HG03280 (cell line): ENCODE data around the gene KLHL14.
A peak's percentile ranks its signal among the peaks of the same experiment; 100 is the strongest.

Experiments used
- ATAC-seq: cut with Tn5 transposase; IDR thresholded peaks from one replicate; pipeline ENCODE4 v1.9.1; 2021; ENCODE audit warnings: mild to moderate bottlenecking, moderate library complexity; ENCODE audit not compliant: unreplicated experiment

The KLHL14 gene

DNA sequence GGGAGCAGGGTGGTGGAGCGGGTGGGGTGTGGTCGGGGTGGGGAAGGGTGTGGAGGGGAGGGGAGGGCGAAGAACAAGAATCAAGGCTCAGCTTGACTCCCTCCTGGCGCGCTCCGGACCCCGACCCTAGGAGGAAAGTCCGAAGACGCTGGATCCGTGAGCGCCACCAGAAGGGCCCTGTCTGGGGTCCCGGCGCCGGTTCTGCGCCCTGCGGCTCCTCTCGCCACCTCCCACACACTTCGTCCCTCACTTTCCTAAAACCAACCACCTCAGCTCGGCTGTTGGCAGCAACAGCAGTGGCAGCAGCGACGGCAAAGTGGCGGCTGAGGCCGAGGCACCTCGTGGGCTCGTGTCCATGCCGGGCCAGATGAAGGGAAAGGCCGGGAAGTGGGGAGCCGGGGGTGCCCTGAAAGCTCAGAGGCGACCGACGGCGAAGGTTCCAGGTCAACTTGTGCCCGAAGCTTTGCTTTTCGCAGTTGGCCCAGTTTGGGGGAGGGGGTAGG, 2.1 kb downstream of the KLHL14 start:
- ATAC-seq, result no peak

DNA sequence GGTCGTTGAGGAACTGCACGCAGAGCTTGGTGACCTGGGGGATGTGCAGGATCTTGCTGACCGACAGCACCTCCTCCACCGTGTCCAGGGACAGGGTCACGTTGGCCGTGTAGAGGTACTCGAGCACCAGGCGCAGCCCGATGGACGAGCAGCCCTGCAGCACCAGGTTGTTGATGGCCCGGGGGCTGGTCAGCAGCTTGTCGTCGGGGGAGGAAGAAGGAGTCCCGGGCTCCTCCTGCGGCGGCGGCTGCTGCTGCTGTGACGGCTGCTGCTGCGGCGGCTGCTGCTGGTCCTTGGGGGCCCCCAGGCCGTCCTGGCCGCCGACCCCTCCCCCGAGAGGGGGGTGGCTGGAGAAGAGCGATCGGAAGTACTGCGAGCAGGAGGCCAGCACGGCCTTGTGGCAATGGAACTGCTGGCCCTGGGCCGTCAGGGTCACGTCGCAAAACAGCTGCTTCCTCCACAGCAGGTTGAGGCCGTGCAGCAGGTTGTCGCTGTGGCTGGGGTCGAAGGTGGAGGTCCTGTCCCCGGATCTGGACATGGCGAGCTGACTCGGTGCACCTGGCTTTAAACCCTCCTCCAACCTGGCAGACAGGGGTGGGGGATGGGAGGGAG, 2.7 kb downstream of the KLHL14 start:
- no peak for ATAC-seq

DNA sequence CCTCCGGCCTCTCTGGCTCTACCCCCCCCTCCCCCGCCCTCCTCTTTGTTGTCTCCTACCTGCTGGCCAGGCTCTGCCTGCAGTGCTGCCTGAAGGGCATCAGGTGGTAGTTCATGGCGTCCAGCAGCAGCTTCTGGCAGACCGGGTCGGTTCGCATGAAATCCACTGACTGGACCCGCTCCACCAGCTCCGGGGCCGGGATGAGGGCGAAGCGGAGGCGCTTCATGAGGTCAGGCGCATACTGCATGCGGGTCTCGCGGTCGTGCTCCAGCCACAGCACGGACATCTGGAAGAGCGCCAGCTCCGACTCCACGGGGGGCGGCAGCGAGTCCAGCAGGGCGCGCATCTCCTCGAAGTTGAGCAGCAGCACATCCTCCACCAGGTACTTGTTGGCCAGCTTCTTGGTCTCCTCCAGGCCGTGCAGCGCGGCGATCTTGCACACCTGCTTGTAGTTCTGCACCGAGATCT, 3.2 kb downstream of the KLHL14 start:
- no peak for ATAC-seq

DNA sequence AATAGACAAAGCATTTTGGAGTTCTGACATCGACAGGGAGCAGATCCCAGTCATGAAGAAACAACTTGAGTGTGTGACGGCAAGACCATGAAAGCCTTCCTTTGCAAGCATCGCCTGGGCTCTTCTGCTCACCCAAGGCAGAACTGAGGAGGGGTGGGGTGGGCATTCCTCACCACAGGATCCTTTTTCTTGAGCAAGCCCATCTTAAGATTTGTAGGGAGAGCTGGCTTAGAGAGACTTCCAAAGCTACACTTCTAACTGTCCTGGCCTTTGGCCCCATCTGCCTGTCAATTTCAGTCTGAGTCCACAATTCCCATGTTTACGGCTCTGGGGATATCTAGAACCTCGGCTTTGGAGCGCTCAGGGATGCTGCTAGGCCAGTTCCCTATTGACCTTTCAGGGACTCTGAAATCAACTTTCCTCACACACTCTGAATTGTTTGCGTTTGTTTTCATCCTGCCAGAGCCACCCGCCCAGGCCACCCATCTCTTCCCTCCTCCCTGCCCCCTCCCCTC, 3.7 kb downstream of the KLHL14 start:
- no peak for ATAC-seq

DNA sequence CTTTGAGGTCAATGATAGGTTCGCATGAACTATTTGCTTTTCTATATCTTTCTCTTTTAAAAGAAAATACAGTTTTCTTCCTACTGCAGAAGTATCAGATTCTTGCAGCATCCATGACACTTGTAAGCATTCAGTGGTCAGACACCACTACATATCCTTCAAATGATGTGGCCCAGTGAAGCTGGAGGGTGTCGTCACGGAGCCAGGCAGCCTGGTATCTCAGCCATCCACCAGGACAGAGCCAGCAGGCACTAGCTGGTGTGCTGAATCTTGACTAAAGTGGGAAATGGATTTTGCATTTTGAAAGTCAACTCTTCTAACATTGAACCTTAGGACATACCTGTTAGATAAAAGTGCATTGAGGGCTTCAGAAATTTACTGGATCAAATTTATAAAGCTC, 5.4 kb downstream of the KLHL14 start:
- no peak for ATAC-seq

DNA sequence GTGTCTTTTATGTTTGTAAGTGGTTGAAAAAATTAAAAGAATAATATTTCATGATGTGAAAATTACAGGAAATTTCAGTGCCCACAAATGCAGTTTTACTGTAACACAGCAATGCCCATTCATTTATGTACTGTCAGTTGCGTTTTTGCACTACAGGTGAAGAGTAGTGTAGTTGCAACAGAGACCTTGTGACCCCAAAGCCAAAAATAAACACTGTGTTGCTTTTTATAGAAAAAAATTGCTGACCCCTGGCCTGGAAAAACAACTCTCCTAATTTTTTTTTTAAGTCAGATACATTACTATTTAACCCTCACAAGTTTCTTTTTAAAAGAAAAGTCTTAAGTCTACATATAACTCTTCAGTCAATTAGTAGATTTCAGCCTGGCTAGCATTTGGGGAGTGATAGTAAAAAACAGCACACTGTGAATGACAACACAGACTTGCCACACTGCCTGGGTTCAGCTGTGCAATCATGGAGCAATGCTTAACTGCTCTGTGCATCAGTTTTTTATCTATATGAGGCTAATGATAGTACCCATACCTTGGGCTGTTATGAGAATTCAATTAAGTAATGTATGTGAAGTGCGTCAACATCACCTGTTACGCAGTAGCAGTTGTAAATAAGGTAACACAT, 8.1 kb downstream of the KLHL14 start:
- ATAC-seq, result no peak

DNA sequence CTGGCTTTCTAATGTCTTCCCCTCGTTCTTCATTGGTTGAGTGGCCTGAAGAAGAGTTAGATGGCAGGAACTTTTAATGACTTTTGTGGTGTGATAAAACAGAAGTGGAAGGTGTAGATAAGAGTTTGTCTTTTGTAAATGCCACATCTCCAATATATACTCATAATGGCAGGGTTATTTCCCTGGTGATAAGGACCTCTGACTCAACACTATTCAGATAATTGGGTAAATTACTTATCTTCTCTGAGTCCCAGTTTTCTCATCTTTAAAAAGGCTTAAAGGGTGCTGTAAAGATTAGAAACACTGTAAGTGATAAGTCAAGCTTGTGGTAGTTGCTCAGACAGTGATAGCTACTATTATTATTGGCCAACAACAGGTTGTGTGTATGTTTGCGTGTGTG, 9.5 kb downstream of the KLHL14 start:
- no peak for ATAC-seq

DNA sequence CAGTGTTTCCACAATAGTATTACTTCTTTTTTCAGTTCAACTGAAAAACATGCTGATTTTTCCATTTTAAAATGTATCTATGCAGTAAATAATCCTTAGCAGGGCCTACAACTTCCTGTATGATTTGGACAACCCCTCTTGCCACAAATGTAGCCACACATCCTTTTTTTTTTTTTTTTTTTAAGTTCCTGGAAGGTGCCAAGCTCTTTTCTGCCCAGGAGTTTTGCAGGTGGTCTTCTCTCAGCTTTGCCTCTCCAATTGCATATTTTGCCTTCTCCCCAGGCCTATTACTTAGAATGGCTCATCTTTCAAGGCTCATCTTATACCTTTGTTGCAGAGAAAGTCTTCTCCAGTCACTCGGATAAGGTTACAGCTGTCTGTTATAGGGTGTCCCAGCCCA, 11.6 kb downstream of the KLHL14 start:
- ATAC-seq, result no peak

DNA sequence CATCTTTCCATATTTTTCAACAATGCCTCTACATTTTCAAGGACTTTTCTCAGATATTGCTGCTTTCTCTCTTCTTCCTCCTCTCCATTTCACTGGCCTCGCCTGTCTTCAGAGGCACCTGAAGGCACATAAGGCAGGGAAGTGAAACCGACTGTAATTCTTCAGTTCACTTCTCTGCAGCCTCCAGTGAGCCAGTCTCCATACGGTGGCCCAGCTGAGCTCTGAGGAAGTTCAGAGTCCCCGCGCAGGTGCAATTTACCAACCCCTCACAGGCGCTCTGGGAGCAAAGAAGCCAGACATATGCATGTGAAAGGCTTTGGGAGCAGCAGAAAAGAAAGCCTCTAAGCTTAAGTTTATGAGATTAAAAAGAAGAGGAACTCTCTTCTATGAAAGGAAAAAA, 12.4 kb downstream of the KLHL14 start:
- peak; percentile 98 for ATAC-seq

DNA sequence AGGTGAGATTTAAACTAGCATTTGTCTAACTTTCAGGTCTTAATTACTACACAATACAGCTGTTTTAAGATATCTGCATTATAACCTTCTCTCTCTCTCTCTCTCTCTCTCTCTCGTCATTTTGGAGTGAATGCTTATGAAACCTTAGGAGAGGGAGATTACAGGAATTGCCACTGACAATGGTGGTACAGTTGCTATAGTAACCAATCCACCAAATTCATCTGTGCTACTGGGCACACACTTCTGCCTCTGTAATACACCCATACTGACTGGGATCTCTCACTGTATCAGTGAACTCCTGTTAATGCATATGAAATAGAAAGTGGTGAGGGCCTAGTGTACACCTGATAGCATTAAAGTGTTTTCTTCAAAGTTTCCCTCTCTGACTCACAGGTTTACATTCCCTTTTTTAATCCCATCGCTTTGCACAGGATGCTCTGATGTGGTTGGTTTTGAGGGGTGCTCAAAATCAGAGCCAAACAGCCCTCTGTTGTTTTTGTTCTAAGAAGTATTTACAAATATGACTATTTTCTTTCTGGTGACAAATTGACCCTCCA, 13.1 kb downstream of the KLHL14 start:
- ATAC-seq, result no peak

DNA sequence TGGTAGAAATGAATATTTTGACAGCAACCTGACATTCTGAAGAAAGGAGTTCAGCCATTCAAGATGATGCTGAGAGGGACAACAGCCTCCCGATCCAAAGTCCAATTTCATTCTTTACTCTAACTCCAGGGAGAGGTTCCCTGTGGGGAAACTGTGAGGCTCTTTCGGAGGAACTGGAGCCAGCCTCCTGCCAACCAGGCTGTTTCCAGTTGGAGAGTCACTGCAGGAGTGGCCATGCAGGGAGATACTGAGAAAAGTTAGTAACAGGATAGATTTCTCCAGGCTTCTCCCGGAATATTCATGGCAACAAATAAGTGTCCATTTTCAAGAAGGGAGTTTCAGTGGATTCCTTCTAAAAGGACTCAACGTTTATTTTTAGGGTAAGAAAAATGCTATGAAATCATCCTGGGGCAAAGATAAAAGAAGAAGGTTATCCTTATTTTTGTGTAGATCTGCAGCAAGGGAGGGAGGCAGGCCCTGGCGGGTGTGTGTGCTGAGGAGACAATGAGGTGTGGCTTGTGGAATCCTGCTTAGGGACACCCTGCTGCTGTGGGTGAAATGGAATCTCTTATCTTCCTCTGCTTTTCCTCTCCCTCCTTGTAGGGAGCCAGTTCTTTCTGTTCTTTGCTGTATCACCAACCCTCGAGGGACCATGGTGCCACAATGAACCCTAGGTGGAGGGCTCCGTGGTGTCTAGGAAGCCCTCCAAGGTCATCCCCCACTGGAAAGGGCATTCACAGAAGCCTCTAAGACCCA, 18.1 kb downstream of the KLHL14 start:
- ATAC-seq, result no peak

DNA sequence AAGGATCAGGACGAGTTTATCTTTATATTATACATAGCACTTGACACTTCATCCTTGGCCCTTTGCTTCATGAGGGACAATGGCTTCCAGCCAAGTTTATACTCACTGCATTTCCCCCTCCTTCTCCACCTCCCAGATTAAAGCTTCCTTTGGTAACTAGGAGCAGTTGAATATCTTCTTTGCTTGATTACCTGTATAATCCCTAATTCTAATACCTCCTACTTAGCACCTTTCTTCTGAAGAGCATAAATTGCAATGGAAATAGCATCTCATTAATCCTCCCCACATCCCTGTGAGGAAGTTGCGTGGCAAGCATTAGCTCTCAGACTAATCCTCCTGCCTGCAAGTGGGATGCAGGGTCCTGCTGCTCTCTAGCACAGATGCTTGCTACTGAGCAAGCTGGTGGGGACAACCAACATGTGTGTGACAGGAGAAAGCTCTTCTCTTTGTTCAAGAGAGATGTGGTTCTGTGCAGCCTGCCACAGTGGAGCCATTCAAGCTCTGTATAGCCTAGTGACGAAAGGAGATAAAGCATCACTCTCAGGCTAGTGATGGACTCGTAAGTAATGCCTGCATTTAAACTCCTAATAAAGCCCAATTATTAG, 19.1 kb downstream of the KLHL14 start:
- no peak for ATAC-seq

DNA sequence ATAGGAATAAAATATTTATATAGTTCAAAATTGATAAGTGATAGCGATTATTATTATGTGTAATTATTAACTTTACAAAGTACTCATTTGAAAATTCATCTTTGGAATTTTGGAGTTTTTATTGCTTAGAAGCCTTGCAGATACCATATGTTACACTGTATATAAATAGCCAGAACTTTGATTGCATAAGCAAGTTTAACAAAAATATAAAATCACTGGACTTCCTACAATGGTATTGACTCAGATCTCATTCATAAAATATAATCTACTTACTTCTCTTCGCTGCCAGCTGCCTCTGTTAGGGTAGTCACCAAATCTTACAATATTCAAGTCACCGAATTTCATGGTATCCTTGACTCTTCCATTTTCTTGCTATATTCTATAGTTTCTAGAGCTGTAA, 22.5 kb downstream of the KLHL14 start:
- no peak for ATAC-seq

DNA sequence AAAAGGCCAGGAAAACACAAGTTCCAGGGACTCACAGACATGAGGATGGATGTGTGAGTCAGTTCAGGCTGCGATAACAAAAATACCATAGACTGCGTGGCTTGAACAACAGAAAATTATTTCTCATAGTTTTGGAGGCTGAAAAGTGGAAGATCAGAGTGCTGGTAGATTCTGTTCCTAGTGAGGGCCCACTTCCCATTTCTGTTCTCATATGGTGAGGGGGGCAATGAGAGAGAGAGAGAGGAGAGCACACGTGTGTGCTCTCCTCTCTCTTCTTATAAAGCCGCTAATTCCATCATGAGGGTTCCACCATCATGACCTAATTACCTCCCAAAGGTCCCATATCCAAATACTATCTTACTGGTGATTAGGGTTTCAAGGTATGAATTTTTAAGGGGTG, 23.0 kb downstream of the KLHL14 start:
- no peak for ATAC-seq

DNA sequence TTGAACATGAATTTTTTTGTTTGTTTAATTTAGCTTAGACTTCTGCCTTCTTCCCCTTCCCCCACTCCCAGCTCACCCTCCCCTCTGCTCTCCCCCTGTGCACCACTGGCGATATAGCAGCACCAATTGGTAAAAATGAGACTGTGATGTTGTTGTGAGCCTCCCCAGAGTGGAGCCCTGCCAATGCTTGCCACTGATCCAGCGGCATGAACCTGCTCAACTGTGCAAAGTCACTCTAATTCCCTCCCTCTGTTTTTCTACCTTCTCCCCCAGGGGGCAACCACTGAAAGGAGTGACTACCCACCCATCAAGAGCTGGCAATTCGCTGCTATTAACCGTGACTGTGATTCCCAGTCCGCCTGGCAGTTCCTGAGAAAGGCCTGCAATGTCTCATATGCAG, 30.2 kb downstream of the KLHL14 start:
- no peak for ATAC-seq

DNA sequence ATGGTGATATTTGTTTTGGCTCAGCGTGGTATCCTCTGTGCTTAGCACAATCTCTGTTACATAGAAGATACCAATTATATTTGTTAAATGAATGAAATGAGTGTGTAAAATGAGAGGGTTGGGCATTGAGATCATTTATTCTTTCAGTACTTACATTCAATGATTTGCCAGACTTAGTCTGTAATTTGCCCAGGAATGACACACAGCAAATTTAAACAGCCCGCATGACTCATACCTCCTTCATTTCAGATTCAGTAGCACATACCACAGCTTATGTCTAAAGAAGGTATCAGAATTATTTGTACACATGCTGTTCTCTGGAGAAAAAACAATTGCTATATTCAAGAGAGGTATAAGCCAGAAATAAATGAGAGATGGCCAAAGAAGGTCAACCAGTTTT, 37.0 kb downstream of the KLHL14 start:
- ATAC-seq, result no peak

DNA sequence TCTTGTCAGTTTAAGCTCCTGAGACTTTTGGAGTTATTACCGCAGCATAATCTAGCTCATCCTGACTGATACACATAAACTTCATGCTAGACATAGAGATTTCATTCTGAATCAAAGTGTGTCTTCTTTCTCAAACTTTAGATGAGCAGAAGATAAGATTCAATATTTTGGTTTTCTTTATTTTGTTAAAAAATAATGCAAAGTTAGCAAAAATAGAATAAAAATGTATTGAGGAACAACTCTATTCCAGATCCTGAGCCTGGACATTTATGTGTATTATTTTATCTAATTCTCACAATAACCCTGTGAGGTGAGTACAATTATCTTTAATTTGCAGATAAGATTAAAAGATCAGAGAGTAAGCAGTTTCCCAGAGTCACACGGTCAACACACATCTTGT, 38.4 kb downstream of the KLHL14 start:
- ATAC-seq, result no peak

DNA sequence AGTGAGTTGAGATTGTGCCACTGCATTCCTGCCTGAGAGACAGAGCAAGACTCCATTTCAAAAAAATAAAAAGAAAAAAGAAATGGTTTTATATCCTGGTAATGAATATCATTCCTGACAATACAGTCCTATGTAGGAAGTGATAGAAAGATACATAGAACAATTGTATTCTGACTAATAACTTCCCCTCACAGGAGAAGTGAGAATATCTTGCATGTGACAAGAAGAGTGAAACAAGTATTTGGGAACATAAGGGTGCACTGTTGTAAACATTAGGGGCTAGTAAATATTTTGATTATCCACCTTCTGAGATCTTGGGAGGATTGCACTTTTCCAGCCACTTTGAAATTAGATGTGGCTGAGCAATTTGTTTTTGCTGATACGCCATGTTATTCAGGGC, 40.7 kb downstream of the KLHL14 start:
- no peak for ATAC-seq

DNA sequence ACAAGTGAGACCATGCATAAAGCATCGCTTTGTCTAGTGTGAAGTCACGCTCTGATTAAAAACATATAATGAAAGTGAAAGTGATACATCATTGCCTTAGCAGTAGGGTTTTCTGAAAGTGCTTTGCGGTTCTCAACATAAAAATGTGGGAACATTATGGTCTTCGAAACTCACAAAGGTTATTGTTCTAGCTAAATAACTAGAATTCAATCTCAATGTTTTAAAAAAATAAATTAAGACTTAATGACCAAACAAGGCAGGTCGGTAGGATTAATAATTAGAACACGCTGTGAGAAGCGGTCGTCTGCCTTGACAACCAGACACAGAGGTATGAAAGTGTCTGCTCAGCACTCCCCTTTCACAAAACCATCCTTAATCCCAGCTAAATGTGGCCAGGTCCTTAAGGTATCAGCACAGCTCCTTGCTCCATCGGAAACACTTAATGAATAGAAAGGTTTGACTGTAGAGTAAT, 42.2 kb downstream of the KLHL14 start:
- ATAC-seq, result peak; percentile 89

DNA sequence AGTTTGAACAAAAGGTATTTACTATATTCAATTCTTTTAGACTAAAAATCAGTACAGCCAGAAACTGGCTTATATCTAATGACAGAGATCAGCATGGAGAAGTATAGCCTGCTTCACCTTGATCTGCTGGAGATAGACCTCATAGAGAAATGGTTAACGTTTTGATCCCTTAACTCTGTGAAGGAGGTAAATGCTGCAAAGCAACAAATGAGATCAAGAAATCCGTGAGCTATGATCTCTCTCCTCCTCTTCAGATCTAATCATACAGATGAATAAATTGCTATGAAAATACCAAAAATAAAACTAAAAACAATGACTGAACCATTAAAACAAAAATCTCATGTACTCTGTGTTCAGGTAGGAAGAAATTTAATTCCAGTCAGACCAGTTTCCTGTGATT, 42.8 kb downstream of the KLHL14 start:
- ATAC-seq, result no peak
